DMS153 (cell line): ENCODE results near the gene ZEB2.

Source experiments
- DNase-seq: peaks from one replicate; lab custom pipeline; 2025; lab: John Stamatoyannopoulos, UW

The ZEB2 gene

DNA sequence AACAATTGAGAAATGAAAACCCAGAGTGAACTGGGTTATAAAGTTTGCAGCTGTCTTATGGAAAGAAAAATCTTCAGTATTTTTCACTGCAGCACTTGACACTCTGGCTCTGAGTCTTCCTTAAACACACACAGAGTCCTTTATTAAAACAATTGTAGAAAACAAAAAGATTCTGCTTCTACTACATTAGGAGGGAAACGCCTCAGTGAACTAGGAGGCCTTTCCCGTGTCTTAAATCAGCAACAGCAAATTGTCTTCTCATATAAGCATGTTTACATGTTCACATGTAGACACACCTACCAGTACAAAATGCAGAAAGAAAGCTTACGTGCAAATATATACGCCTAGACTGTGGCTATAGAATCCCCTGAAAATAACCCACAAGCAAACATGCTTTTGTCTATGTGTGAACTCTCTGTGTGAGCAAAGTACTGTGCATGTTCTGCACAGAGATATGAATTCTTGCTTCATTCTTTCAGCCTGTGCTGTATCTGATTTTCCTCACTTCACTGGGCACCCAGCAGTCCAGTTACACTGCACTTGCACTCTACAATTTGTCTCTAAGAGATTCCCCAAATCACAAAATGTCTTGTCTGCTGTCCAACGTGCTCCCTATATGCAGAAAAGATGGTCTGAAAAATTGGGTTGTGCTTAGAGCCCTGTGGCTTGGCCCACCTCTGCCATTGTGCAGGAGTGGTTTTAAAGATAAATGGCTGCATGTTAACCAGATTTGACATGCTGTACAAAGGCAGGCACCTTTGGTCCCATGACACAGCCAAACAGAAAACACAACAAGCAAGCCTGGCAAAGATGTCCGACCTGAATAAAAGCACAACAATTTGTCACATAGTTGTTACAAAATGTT, 24.5 kb downstream of the ZEB2 start:
- DNase-seq: no peak

GRCh38 chr2:144493027-144493809, 26.7 kb downstream of the ZEB2 start:
- DNase-seq: no peak

- DNase-seq: no peak
Measured at GRCh38 chr2:144490857-144491256, 29.1 kb downstream of the ZEB2 start.

DNA sequence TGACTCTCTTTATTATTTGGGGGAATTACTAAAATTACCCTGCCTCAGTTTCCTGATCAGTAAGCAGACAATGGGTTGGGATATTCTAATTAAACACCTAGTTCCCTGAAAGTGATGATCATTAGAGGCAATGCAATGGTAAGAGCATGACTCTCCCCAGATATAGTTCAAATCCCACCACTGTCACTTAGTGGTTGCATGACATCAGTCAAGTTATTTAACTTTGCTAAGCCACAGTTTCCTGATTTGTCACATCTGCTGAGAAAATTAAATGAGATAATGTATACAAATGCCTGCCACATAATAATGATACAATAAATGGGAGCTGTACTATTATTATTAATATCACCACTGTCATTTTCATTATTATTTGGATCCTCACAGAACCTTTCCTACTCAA, 29.9 kb downstream of the ZEB2 start:
- no peak for DNase-seq

- peak; percentile 32 for DNase-seq
Measured at GRCh38 chr2:144489315-144489916, 30.5 kb downstream of the ZEB2 start.

GRCh38 chr2:144484201-144484948, 35.5 kb downstream of the ZEB2 start:
- DNase-seq: no peak

DNA sequence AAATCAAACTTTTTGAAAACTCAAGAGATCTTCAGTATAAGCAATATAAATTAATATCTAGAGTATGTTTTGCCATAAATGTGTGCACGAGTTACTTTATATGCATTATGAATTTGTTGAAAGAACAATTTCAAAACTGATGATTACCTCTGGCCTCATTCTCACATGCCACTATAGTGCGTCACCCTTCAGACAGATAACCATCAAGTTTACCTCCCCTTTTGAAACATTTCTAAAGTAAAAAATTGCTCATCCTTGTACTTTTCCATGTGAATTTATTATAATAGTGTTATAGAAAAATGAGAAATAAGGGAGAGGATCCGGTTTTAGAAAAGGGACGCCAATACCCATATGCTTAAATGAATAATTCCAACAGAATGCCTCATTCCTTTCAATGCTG, 38.3 kb downstream of the ZEB2 start:
- no peak for DNase-seq

DNA sequence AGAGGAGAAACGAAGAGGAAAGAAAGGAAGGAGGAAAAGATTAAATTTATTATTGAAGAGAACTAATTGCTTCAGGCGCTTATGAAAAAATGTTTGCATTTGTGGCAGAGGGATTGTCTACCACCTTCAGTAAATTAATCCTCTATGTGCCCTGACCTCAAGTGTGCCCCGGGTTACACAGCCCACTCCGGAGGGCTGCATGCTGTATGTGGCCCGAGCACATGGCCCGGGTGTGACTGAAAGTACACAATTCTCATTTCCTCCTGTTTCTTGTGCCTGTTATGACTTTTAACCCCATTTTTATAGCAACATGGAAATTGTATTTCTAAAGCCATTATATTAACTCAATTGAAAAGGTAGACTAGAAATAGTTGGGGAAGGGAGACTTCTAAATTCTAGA, 38.8 kb downstream of the ZEB2 start:
- DNase-seq: no peak

- DNase-seq: no peak
Measured at GRCh38 chr2:144480285-144480684, 39.6 kb downstream of the ZEB2 start.

- DNase-seq: no peak
Measured at GRCh38 chr2:144479659-144480058, 40.3 kb downstream of the ZEB2 start.

DNA sequence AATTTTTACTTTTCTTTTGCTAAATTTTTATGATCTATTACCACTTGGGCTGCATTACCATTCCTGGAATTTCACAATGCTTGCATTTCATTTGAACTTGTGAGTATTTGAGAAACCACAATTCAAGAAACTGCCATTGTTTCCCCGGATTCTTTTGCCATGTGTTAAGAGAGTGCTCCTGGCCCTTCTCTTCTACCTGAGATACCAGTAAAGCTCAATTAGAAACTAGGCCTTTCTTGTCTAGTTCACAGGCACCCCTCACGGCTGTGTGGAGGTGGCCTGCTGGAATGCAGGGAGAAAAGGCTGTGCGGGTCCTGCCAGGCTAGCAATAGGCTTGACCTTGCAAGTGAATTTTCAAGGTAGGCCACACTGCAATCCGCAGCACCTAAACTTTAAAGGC, 40.8 kb downstream of the ZEB2 start:
- DNase-seq: no peak

- DNase-seq: no peak
Measured at GRCh38 chr2:144477957-144478311, 42.0 kb downstream of the ZEB2 start.

DNA sequence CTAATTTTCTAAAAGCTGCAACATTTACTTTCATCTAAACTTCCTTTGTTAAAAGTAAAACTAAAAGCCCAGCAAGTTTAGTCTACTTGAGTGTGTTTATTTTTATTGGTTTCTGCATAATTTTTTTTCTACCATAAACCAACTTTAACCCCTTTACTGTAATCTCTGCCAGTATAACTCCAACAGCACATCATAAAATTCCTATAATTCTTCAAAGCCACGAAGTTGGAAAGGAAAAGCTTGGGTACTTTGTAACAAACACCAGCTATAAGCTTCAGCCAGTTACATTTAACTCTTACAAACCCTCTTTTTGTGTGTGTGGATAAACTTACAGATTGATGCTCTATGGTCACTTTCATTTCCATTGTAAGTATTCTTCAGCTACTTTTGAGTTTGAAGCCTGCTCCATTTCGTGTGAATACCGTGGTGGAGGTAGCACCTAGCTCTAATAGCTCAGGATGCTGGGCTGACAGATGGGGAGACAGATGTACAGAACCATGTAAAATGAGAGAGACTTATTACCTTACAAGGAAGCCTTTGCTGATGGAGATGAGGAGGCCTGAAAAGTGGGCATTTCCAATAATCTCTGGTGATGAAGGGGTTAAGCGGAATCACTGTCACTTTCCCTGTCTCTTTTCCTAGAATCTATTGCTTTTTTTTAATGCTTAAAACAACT, 42.5 kb downstream of the ZEB2 start:
- no peak for DNase-seq

DNA sequence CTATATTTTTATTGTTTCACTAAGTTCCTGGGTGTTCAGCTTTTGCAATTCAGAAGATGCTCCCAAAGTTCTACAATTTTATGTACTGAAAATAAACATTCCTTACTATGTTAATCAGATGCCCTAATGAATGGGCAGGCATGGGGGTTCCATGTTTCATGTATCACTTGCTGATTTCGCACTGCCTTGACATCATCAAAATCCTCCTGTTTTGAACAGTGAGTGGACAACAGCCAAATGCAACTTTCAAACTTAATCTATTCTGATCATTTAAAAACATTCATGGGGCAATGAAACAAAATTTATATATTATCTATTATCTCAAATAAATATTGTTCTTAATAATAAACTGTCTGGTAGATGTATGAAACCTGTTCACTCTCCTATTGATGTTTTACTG, 43.2 kb downstream of the ZEB2 start:
- no peak for DNase-seq

GRCh38 chr2:144475569-144476275, 44.2 kb downstream of the ZEB2 start:
- no peak for DNase-seq

DNA sequence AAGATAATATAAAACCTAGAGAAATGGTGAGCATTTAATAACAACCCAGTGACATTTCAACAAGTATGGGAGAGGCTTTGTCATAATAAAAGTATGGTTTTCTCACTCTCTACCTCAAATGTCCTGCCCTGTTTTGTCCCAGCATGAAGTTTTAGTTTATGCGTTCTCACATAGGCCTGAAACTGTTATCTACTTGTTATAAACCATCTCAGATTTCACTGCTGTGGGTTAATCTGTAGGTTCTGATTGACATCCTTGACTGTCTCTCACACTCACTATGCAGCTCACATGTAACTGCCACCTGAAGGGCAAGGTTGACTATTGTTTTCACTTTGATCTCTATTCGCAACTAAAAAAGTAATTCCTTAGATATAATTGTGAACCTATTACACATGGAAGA, 44.9 kb downstream of the ZEB2 start:
- DNase-seq: no peak

GRCh38 chr2:144474017-144474416, 45.9 kb downstream of the ZEB2 start:
- DNase-seq: no peak

DNA sequence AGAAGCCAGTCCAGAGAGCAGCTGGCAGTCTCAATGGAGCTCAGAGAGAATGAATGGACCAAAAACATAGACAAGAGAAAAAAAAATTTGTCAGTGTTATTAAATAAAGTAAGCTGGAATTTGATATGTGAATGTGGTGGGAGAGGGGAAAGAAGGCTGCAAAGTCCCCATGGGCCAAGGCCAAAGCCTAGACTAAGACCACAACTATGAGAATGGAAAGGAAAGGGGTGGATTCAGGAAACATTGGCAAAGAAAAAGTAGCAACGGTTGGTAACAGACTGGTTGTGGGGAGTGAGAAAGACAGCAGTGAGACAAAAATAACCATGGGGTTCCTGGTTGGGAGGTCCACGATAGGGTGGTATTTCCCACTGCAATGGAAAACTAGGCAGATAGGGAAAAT, 47.0 kb downstream of the ZEB2 start:
- DNase-seq: no peak

DNA sequence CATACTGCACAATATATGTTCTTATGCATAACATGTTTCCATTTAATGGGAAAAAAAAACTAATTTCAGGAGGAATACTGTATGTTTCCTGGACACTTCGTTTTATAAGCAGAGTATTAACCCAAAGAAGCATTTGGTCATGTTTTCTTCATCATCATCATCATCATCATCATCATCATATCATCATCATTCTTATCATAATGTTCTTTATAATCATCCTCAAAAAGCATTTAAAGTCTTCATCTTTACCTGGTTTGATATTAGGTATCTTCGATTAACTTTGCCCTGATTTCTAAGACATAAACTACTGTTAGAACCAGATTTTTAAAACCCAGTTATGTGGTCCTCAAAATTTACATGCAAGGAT, 47.9 kb downstream of the ZEB2 start:
- DNase-seq: no peak

- DNase-seq: no peak
Measured at GRCh38 chr2:144471305-144472045, 48.4 kb downstream of the ZEB2 start.
